PC-9 (cell line): ENCODE results near the gene RNH1. TPM values are rescaled to one million over a fixed set of nuclear protein-coding genes. Genes with fewer than 3 reads are reported as not detected.

ENCODE experiments used
- BruUV-seq: library from RNA; stranded (reverse); fragments of 400-500 nt; replicated peaks from 2 replicates; lab custom pipeline; 2021; lab: Mats Ljungman, UMichigan
- CTCF ChIA-PET: fragments of 300-600 bp; sonication (Branson Sonifier 250); formaldehyde crosslinking; loops from one replicate; lab custom pipeline; 2022; ENCODE audit warnings: antibody characterized with exemption; lab: Charles Lee
- POLR2A ChIA-PET: fragments of 300-600 bp; sonication (Branson Sonifier 250); formaldehyde crosslinking; loops from one replicate; lab custom pipeline; 2022; ENCODE audit warnings: antibody characterized with exemption; ENCODE audit not compliant: unreplicated experiment; lab: Charles Lee
- DNase-seq, 2 experiments: peaks; one replicate each; pipeline versions ENCODE4 v3.0.0 to v3.0.0-alpha.2; 2015 to 2022; ENCODE audit warnings: mixed read lengths in 1 of 2
- H2AFZ ChIP-seq: fragments of 200-600 bp; sonication (generic); 2 replicates; pipeline ENCODE4 v1.8.1; 2017; ENCODE audit warnings: antibody characterized with exemption
- H3F3A ChIP-seq: fragments of 200-600 bp; sonication (generic); 2 replicates; pipeline ENCODE4 v1.8.1; 2017; ENCODE audit warnings: antibody characterized with exemption, mild to moderate bottlenecking, low read depth; ENCODE audit not compliant: insufficient read depth
- H3K27ac ChIP-seq: fragments of 200-600 bp; sonication (generic); 2 replicates; pipeline ENCODE4 v1.6.1; 2016; ENCODE audit warnings: mixed run types
- H3K27me3 ChIP-seq: fragments of 200-600 bp; sonication (generic); 2 replicates; pipeline ENCODE4 v1.6.1; 2016; ENCODE audit warnings: low read depth, mixed run types; ENCODE audit not compliant: insufficient read depth
- H3K36me3 ChIP-seq: fragments of 200-600 bp; sonication (generic); 2 replicates; pipeline ENCODE4 v1.6.1; 2016; ENCODE audit warnings: low read depth, mixed run types
- H3K4me1 ChIP-seq: fragments of 200-600 bp; sonication (generic); replicated peaks from 2 replicates; pipeline ENCODE4 v1.6.1; 2016; ENCODE audit warnings: mixed run types; ENCODE audit not compliant: insufficient read depth
- H3K4me2 ChIP-seq: fragments of 200-600 bp; sonication (generic); 2 replicates; pipeline ENCODE4 v1.6.1; 2017; ENCODE audit warnings: mixed run types
- H3K4me3 ChIP-seq: fragments of 200-600 bp; sonication (generic); 2 replicates; pipeline ENCODE4 v1.6.1; 2016; ENCODE audit warnings: mixed run types
- H3K79me2 ChIP-seq: fragments of 200-600 bp; sonication (generic); 2 replicates; pipeline ENCODE4 v1.6.1; 2017; ENCODE audit warnings: low read depth, mixed run types
- H3K9me2 ChIP-seq: fragments of 200-600 bp; sonication (generic); 2 replicates; pipeline ENCODE4 v1.8.1; 2017; ENCODE audit warnings: mild to moderate bottlenecking; ENCODE audit not compliant: insufficient read depth
- H3K9me3 ChIP-seq: fragments of 200-600 bp; sonication (generic); 2 replicates; pipeline ENCODE4 v1.8.1; 2016; ENCODE audit warnings: low read depth; ENCODE audit not compliant: insufficient read depth
- H4K20me1 ChIP-seq: fragments of 200-600 bp; sonication (generic); 2 replicates; pipeline ENCODE4 v1.8.1; 2017; ENCODE audit not compliant: insufficient read depth
- CTCF ChIP-seq: fragments of 200-600 bp; sonication (generic); conservative IDR thresholded peaks from 2 replicates; pipeline ENCODE4 v1.6.1; 2017; ENCODE audit warnings: mixed run types, antibody characterized with exemption, mild to moderate bottlenecking, moderate library complexity
- EZH2 ChIP-seq: fragments of 200-600 bp; sonication (generic); IDR thresholded peaks from 2 replicates; pipeline ENCODE4 v1.8.0; 2017; ENCODE audit warnings: antibody characterized with exemption, low read depth
- intact Hi-C: fragments of 100-400 bp; cut with micrococcal nuclease; formaldehyde crosslinking; loops from one replicate; pipeline ENCODE4 v1.10.0; 2022; ENCODE audit not compliant: unreplicated experiment
- total RNA-seq: library from RNA; stranded (reverse); gene quantifications from 2 replicates; pipeline ENCODE4 v1.2.3, GENCODE V29; 2021

RNH1 gene
- total RNA-seq, 1 experiment from 2014 or later: 87.8 TPM

GRCh38 chr11:459511-460220 is 47.4 kb downstream of the RNH1 start:
- H3K4me2 ChIP-seq: peak overlapping the region; percentile 38; the same call in 1 of the 2 replicates
- H3K27me3 ChIP-seq: no peaks in the 10 kb centered on the region
- H3K79me2 ChIP-seq: no peaks in the 10 kb centered on the region
- intact Hi-C loops: loop anchor here (5.0 kb wide), 1 partner anchor 252 kb away; the partner anchor contains the start of genes BET1L and RIC8A
- no peak overlapping the region for H2AFZ ChIP-seq
- ChIA-PET POLR2A (interaction anchor here (0.7 kb wide), 1 partner anchor 10 kb away, joined by 4 read pairs; the partner anchor contains the start of gene PTDSS2), CTCF (no interaction called here)
- no peaks in the 10 kb centered on the region for H3K9me3 ChIP-seq
- H3F3A ChIP-seq: no peaks in the 10 kb centered on the region
- H3K9me2 ChIP-seq: no peaks in the 10 kb centered on the region
- no peaks in the 10 kb centered on the region for H3K4me1 ChIP-seq
- no TSS peak for BruUV-seq
- DNase-seq: no peak
- H4K20me1 ChIP-seq: no peaks in the 10 kb centered on the region
- H3K27ac ChIP-seq: peak overlapping the region; percentile 9; the same call in 1 of the 2 replicates
- no peak overlapping the region for H3K4me3 ChIP-seq
- TF ChIP-seq CTCF (no peak), EZH2 (no peak)
- H3K36me3 ChIP-seq: no peaks in the 10 kb centered on the region

GRCh38 chr11:457111-457760 is 49.8 kb downstream of the RNH1 start:
- Histone ChIP-seq H3K9me2 (no peaks in the 10 kb centered on the region), H2AFZ (no peak overlapping the region), H3F3A (no peaks in the 10 kb centered on the region), H3K4me3 (no peak overlapping the region), H4K20me1 (no peaks in the 10 kb centered on the region), H3K4me2 (no peak overlapping the region), H3K36me3 (no peaks in the 10 kb centered on the region), H3K9me3 (no peaks in the 10 kb centered on the region), H3K79me2 (no peaks in the 10 kb centered on the region), H3K27me3 (no peaks in the 10 kb centered on the region), H3K27ac (no peak overlapping the region), H3K4me1 (no peaks in the 10 kb centered on the region)
- no peak for DNase-seq
- POLR2A ChIA-PET: no interaction called here
- intact Hi-C loops: no loop called here
- TF ChIP-seq EZH2 (no peak), CTCF (no peak)
- CTCF ChIA-PET: no interaction called here
- BruUV-seq: no TSS peak

- no peaks in the 10 kb centered on the region for H4K20me1 ChIP-seq
- H3K36me3 ChIP-seq: no peaks in the 10 kb centered on the region
- no peak for DNase-seq
- ChIA-PET POLR2A (no interaction called here), CTCF (no interaction called here)
- no peaks in the 10 kb centered on the region for H3F3A ChIP-seq
- no peak overlapping the region for H3K4me3 ChIP-seq
- H3K27ac ChIP-seq: no peak overlapping the region
- H3K79me2 ChIP-seq: peaks cover 4% of the 10 kb centered on the region; the same call in 1 of the 2 replicates
- no peaks in the 10 kb centered on the region for H3K9me3 ChIP-seq
- no peak overlapping the region for H3K4me2 ChIP-seq
- no peak for TF ChIP-seq EZH2
- no peak for TF ChIP-seq CTCF
- BruUV-seq: no TSS peak
- H3K27me3 ChIP-seq: no peaks in the 10 kb centered on the region
- no peak overlapping the region for H2AFZ ChIP-seq
- no peaks in the 10 kb centered on the region for H3K9me2 ChIP-seq
- no peaks in the 10 kb centered on the region for H3K4me1 ChIP-seq
- intact Hi-C loops: no loop called here
These were observed 50.5 kb downstream of the RNH1 start for GRCh38 chr11:456533-456932.
